ENCODE measurements around the gene KXD1. TPM values are rescaled to one million over a fixed set of nuclear protein-coding genes. Genes with fewer than 3 reads are reported as not detected.
A peak's percentile ranks its signal among the peaks of the same experiment; 100 is the strongest.

KXD1 gene
- total RNA-seq, 3 donors from 2014 or later = 63.2 to 76.9 (median 68.8) TPM

DNA sequence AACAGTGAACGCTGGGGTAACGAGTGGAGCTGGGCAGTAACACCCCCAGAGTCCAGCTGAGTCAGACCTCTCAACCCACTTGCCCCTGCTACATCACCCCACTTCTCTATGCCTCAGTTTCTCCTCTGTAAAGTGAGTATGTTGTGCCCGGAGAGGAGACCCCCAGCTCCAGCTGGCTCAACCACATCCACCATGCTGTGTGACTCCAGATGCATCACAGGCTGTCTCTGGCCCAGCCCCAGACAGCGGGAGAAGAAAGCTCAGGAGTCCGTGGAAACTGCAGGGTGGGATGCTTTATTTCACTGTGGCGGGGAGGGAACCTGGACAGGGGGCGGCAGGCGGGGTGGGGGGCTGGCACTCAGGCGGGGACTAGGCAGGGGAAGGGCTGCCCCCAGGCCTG, 26.2 kb upstream of the KXD1 start:
- DNase-seq (no peak), ATAC-seq (no peak)
- H3K4me3 ChIP-seq = no peak overlapping the region
- intact Hi-C loops (cut with DNase I, micrococcal nuclease) = no loop called here
- H3K36me3 ChIP-seq (ENCODE audit: low read depth) = no peaks in the 10 kb centered on the region
- H3K4me1 ChIP-seq (ENCODE audit: low read depth) = no peaks in the 10 kb centered on the region
- TF ChIP-seq, protein P1, sequence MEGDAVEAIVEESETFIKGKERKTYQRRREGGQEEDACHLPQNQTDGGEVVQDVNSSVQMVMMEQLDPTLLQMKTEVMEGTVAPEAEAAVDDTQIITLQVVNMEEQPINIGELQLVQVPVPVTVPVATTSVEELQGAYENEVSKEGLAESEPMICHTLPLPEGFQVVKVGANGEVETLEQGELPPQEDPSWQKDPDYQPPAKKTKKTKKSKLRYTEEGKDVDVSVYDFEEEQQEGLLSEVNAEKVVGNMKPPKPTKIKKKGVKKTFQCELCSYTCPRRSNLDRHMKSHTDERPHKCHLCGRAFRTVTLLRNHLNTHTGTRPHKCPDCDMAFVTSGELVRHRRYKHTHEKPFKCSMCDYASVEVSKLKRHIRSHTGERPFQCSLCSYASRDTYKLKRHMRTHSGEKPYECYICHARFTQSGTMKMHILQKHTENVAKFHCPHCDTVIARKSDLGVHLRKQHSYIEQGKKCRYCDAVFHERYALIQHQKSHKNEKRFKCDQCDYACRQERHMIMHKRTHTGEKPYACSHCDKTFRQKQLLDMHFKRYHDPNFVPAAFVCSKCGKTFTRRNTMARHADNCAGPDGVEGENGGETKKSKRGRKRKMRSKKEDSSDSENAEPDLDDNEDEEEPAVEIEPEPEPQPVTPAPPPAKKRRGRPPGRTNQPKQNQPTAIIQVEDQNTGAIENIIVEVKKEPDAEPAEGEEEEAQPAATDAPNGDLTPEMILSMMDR (IDR thresholded peaks at IDR 0.05) = no peak
- no peaks in the 10 kb centered on the region for H3K9me3 ChIP-seq

DNA sequence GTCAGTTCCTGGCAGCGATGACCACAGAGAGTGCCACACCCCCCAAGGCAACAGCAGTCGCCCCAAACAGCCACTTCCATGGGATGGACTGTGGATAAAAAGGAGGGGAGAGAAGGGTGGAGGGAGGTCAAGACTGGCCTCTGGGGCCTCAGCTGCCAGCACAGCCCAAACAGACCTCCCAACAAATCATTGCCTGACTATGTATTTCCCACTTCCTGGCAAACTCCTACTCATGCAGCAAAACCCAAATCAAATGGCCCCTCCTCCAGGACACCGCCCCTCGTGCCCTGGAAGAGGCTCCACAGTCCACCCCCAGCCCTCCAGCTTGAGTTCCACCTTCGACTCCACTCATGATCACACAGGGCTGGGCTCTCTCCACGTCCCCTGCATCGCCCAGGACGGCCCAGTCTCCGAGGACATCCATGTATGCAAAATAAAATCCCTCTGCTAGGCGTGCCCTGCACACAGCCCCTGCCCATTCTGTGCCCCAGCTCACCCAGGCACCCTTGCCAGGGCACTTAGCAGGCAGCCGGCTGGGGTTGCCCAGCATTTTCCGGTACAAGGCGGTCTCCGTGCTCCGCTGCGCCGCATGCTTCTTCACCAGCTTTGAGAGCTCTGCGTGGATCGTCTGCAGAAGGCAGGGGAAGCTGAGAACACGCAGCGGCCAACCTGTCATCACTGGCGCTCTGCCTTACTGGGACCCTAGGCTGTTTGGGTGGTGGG, 25.3 kb upstream of the KXD1 start:
- intact Hi-C loops (cut with DNase I, micrococcal nuclease) = no loop called here
- Histone ChIP-seq H3K4me1 (ENCODE audit: low read depth) (no peaks in the 10 kb centered on the region), H3K9me3 (no peaks in the 10 kb centered on the region), H3K36me3 (ENCODE audit: low read depth) (no peaks in the 10 kb centered on the region), H3K4me3 (no peak overlapping the region)
- ATAC-seq (no peak), DNase-seq (no peak)
- TF ChIP-seq, protein P1 (IDR thresholded peaks at IDR 0.05) = no peak

DNA sequence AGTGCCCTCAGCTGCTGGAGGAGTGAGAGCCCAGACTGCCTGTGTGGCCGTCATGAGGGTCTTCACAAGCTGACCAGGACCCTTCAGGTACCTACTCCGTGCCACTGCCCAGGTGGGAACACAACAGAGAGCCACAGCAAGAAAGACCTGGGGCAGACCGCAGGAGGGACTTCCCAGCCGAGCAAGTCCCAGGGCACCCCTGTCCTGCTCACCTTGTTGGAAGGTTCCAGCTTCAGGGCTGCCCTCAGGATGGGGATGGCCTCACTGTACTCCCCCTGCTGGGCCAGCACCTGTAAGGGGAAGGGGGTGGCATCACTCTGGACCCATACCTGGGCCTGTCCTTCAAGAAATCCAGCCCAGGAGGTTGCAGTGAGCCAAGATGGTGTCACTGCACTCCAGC, 24.6 kb upstream of the KXD1 start:
- Histone ChIP-seq H3K9me3 (no peaks in the 10 kb centered on the region), H3K4me3 (no peak overlapping the region), H3K4me1 (ENCODE audit: low read depth) (no peaks in the 10 kb centered on the region), H3K36me3 (ENCODE audit: low read depth) (no peaks in the 10 kb centered on the region)
- DNase-seq = no peak
- intact Hi-C loops (cut with DNase I, micrococcal nuclease) = no loop called here
- TF ChIP-seq, protein P1 (IDR thresholded peaks at IDR 0.05) = no peak
- ATAC-seq = peak; percentile 18

DNA sequence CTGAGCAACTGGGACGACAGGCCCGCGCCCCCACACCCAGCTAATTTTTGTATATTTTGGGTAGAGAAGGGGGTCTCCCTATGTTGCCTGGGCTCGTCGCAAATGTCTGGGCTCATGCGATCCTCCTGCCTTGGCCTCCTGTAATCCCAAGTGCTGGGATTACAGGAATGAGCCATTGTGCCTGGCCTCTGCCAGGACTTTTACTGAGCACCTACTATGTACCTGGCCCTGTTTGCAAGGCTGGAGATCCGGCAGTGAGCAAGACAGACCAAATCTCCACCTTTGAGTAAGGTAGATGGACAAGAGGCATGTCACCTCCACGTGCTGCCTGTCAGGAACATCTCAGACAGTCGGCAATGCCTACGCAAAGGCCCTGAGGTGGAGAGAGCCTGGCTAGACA, 21.2 kb upstream of the KXD1 start:
- Histone ChIP-seq H3K4me3 (no peak overlapping the region), H3K9me3 (no peaks in the 10 kb centered on the region), H3K4me1 (ENCODE audit: low read depth) (no peaks in the 10 kb centered on the region), H3K36me3 (ENCODE audit: low read depth) (no peaks in the 10 kb centered on the region)
- intact Hi-C loops (cut with DNase I, micrococcal nuclease) = no loop called here
- ATAC-seq (no peak), DNase-seq (no peak)
- TF ChIP-seq, protein P1 (IDR thresholded peaks at IDR 0.05) = no peak

DNA sequence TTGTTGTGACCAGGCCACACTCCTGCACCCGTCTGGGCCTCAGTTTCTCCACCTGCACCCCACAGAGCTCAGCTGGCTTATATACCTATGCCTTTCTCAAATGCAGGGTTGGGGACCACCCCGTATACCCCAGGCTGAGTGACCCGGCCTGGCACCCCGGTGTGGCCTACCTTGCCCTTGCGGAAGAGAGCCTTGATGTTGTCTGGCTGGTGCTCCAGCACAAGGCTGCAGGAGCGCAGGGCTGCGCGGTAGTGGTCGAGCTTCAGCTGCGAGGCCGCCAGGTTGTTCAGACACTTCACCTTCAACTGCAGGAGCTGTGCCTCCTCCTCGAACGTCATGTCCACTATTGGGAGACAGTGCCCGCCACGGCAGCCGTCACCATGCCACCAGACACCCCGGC, 20.2 kb upstream of the KXD1 start:
- ATAC-seq (no peak), DNase-seq (no peak)
- no peak overlapping the region for H3K4me3 ChIP-seq
- intact Hi-C loops (cut with DNase I, micrococcal nuclease) = no loop called here
- no peaks in the 10 kb centered on the region for H3K36me3 ChIP-seq (ENCODE audit: low read depth)
- H3K9me3 ChIP-seq = no peaks in the 10 kb centered on the region
- peaks cover 6% of the 10 kb centered on the region for H3K4me1 ChIP-seq (ENCODE audit: low read depth)
- TF ChIP-seq, protein P1 (IDR thresholded peaks at IDR 0.05) = no peak

- no peaks in the 10 kb centered on the region for H3K36me3 ChIP-seq (ENCODE audit: low read depth)
- TF ChIP-seq, protein P1 (IDR thresholded peaks at IDR 0.05) = no peak
Observed at GRCh38 chr19:18538115-18538514, 19.6 kb upstream of the KXD1 start.

More at GRCh38 chr19:18538115-18538514, 19.6 kb upstream of the KXD1 start:
- peaks cover 6% of the 10 kb centered on the region for H3K4me1 ChIP-seq (ENCODE audit: low read depth)
- ATAC-seq = no peak
- H3K9me3 ChIP-seq = no peaks in the 10 kb centered on the region
- no peak for DNase-seq
- H3K4me3 ChIP-seq = no peak overlapping the region
- intact Hi-C loops (cut with DNase I, micrococcal nuclease) = no loop called here
